Kidney (tissue), 14 donors: ENCODE data around the gene LTBP2. TPM values are rescaled to one million over a fixed set of nuclear protein-coding genes. Genes with fewer than 3 reads are reported as not detected.
A peak's percentile ranks its signal among the peaks of the same experiment; 100 is the strongest.

Source experiments
- DNase-seq, 5 donors: peaks; one replicate each; pipeline ENCODE4 v3.0.0-alpha.2; 2013 to 2020
- FAIRE-seq: peaks from 2 replicates; lab custom pipeline; 2012; peaks lifted over from hg19 to GRCh38; lab: Jason Lieb, UNC
- H3K27ac ChIP-seq, 2 donors: one replicate each; pipeline ENCODE4 v1.7.0; 2013; ENCODE audit warnings: low read depth in 2 of 2, low read length in 2 of 2, inconsistent platforms in 1 of 2
- H3K27me3 ChIP-seq: one replicate; pipeline ENCODE4 v1.7.1; 2013; ENCODE audit warnings: low read length, inconsistent platforms; ENCODE audit not compliant: control insufficient read depth, insufficient read depth
- H3K36me3 ChIP-seq, 3 donors: one replicate each; pipeline versions ENCODE4 v1.7.0 to v1.7.1; 2013; ENCODE audit warnings: low read length in 3 of 3, control low read depth in 1 of 3, inconsistent platforms in 1 of 3; ENCODE audit not compliant: insufficient read depth in 3 of 3, control insufficient read depth in 2 of 3
- H3K4me1 ChIP-seq, 3 donors: one replicate each; pipeline versions ENCODE4 v1.7.0 to v1.7.1; 2013; ENCODE audit warnings: low read length in 3 of 3, inconsistent platforms in 1 of 3, low read depth in 1 of 3; ENCODE audit not compliant: control insufficient read depth in 2 of 3, insufficient read depth in 2 of 3
- H3K4me3 ChIP-seq, 3 donors: one replicate each; pipeline versions ENCODE4 v1.7.0 to v1.8.1; 2013; ENCODE audit warnings: low read length in 3 of 3, control low read depth in 1 of 3, inconsistent platforms in 1 of 3
- H3K9ac ChIP-seq, 3 donors: one replicate each; pipeline versions ENCODE4 v1.7.0 to v1.7.1; 2013; ENCODE audit warnings: low read length in 3 of 3, control low read depth in 1 of 3, inconsistent platforms in 1 of 3
- H3K9me3 ChIP-seq, 3 donors: one replicate each; pipeline versions ENCODE4 v1.7.0 to v1.7.1; 2013; ENCODE audit warnings: low read length in 3 of 3, control low read depth in 1 of 3, inconsistent platforms in 1 of 3; ENCODE audit not compliant: control insufficient read depth in 2 of 3, insufficient read depth in 1 of 3
- CTCF ChIP-seq: IDR thresholded peaks from 3 replicates; pipeline ENCODE4 v1.5.1; 2012; ENCODE audit warnings: mild to moderate bottlenecking, moderate library complexity, borderline replicate concordance; ENCODE audit not compliant: insufficient read depth; ENCODE audit errors: extremely low read depth
- intact Hi-C: fragments of 100-400 bp; cut with DNase I; formaldehyde crosslinking; loops from one replicate; pipeline ENCODE4 v1.11.1; 2022
- polyA plus RNA-seq: library from polyadenylated mRNA; stranded (reverse); fragments of 350-450 nt; fragmentation: Illumina TruSeq; extraction: RNeasy Lipid Tissue Mini Kit (QIAGEN cat#74804); gene quantifications from one replicate; pipeline ENCODE4 v1.2.3, GENCODE V29; 2014; ENCODE audit warnings: low read depth, low replicate concordance; ENCODE audit not compliant: insufficient read depth
- total RNA-seq: library from RNA; stranded (reverse); fragmentation: NEBNext Ultra II Directional; extraction: Animal tissue kit (Norgen Biotek cat#: 25700); gene quantifications from one replicate; pipeline ENCODE4 v1.2.1, GENCODE V29; 2021
- donor health status: control.
- donor health status: control.
- donor health status: control.
- donor health status: control.
- donor health status: control.
- donor health status: DM: yes; HTN: yes; CAD: no.
- donor health status: Normal renal cell carcinoma (clear cell type).

The LTBP2 gene
- total and polyA plus RNA-seq, 2 donors from 2014 or later = 2.9 to 10.4 TPM

GRCh38 chr14:74648601-74649000, 36.6 kb upstream of the LTBP2 start:
- H3K4me1 ChIP-seq = peaks cover 0 to 22% (median 19%) of the 10 kb centered on the region in 3 donors
- peak overlapping the region in 1 of 2 donors; percentile 61 for H3K27ac ChIP-seq
- H3K27me3 ChIP-seq = no peaks in the 10 kb centered on the region
- no peaks in the 10 kb centered on the region for H3K36me3 ChIP-seq
- TF ChIP-seq CTCF = no peak
- intact Hi-C loops = no loop called here
- DNase-seq = peak in 1 of 5 donors; percentile 19
- no peak for FAIRE-seq
- no peaks in the 10 kb centered on the region for H3K9me3 ChIP-seq
- no peak overlapping the region for H3K9ac ChIP-seq
- H3K4me3 ChIP-seq = no peak overlapping the region

- H3K9ac ChIP-seq = no peak overlapping the region
- no peaks in the 10 kb centered on the region for H3K36me3 ChIP-seq
- no peak for TF ChIP-seq CTCF
- intact Hi-C loops = no loop called here
- H3K27me3 ChIP-seq = no peaks in the 10 kb centered on the region
- H3K4me3 ChIP-seq = no peak overlapping the region
- peak overlapping the region in 1 of 2 donors; percentile 38 for H3K27ac ChIP-seq
- FAIRE-seq (no peak), DNase-seq (peak in 2 of 5 donors; percentile 30 to 54)
- H3K4me1 ChIP-seq = peaks cover 0 to 22% (median 19%) of the 10 kb centered on the region in 3 donors
- H3K9me3 ChIP-seq = no peaks in the 10 kb centered on the region
Measured at GRCh38 chr14:74647678-74648461, 35.8 kb upstream of the LTBP2 start.

GRCh38 chr14:74647061-74647677, 35.1 kb upstream of the LTBP2 start:
- Histone ChIP-seq H3K27me3 (no peaks in the 10 kb centered on the region), H3K9me3 (no peaks in the 10 kb centered on the region), H3K4me1 (peaks cover 0 to 22% (median 19%) of the 10 kb centered on the region in 3 donors), H3K36me3 (no peaks in the 10 kb centered on the region), H3K9ac (no peak overlapping the region), H3K4me3 (no peak overlapping the region), H3K27ac (peak overlapping the region in 1 of 2 donors; percentile 38)
- intact Hi-C loops = no loop called here
- no peak for TF ChIP-seq CTCF
- DNase-seq (no peak), FAIRE-seq (no peak)
